AG04450 (cell line): ENCODE measurements around the gene DCD. TPM values are rescaled to one million over a fixed set of nuclear protein-coding genes. Genes with fewer than 3 reads are reported as not detected.

Experiments used
- CTCF ChIA-PET: fragments of 300-600, 350-600 bp; formaldehyde crosslinking; extraction: SDS; loops from one replicate; lab custom pipeline; 2022; ENCODE audit warnings: antibody characterized with exemption, inconsistent platforms; lab: Charles Lee
- POLR2A ChIA-PET: fragments of 350-600 bp; formaldehyde crosslinking; extraction: SDS; loops from one replicate; lab custom pipeline; 2021; ENCODE audit warnings: antibody characterized with exemption, inconsistent platforms; lab: Yijun Ruan, JAX
- DNase-seq: peaks from one replicate; pipeline ENCODE4 v3.0.0-alpha.2; 2011; ENCODE audit warnings: low read depth, low spot score
- H3K27ac ChIP-seq: one replicate; pipeline ENCODE4 v1.5.1; 2012; ENCODE audit warnings: low read depth, low read length, control low read depth
- H3K27me3 ChIP-seq: one replicate; pipeline ENCODE4 v1.6.0; 2012; ENCODE audit warnings: low read length; ENCODE audit not compliant: control insufficient read depth, insufficient read depth
- H3K4me3 ChIP-seq: 2 replicates; pipeline ENCODE4 v1.5.1; 2011; ENCODE audit warnings: mild to moderate bottlenecking, low read depth, low read length, control low read depth
- H3K9me3 ChIP-seq: 2 replicates; pipeline ENCODE4 v1.5.1; 2012; ENCODE audit warnings: low read length; ENCODE audit not compliant: control insufficient read depth, insufficient read depth
- CTCF ChIP-seq: IDR thresholded peaks from 2 replicates; pipeline ENCODE4 v1.5.1; 2011; ENCODE audit warnings: low read depth, low read length, control low read depth, inconsistent platforms
- polyA plus RNA-seq: library from polyadenylated mRNA; depleted of rRNA; stranded (reverse); fragments of >200 nt; gene quantifications from 2 replicates; pipeline ENCODE4 v1.2.3, GENCODE V29; 2011

DCD gene
- polyA plus RNA-seq, 1 experiment: not detected

- no peak overlapping the region for H3K27ac ChIP-seq
- POLR2A ChIA-PET: no interaction called here
- CTCF ChIA-PET: no interaction called here
- DNase-seq: no peak
- H3K9me3 ChIP-seq: no peaks in the 10 kb centered on the region
- H3K27me3 ChIP-seq: no peaks in the 10 kb centered on the region
- H3K4me3 ChIP-seq: no peak overlapping the region
- no peak for TF ChIP-seq CTCF
These were observed 15.4 kb upstream of the DCD start for GRCh38 chr12:54663603-54664002.

GRCh38 chr12:54662026-54662425 is 13.9 kb upstream of the DCD start:
- no peaks in the 10 kb centered on the region for H3K9me3 ChIP-seq
- ChIA-PET CTCF (interaction anchor here (0.6 kb wide), 1 partner anchor 63 kb away, joined by 3 read pairs; no protein-coding TSS in a partner anchor), POLR2A (no interaction called here)
- no peak for DNase-seq
- no peak for TF ChIP-seq CTCF
- H3K27me3 ChIP-seq: no peaks in the 10 kb centered on the region
- H3K27ac ChIP-seq: no peak overlapping the region
- H3K4me3 ChIP-seq: no peak overlapping the region

- Histone ChIP-seq H3K4me3 (no peak overlapping the region), H3K9me3 (no peaks in the 10 kb centered on the region), H3K27me3 (no peaks in the 10 kb centered on the region), H3K27ac (no peak overlapping the region)
- no peak for TF ChIP-seq CTCF
- no peak for DNase-seq
- POLR2A ChIA-PET: no interaction called here
- CTCF ChIA-PET: no interaction called here
These were observed 12.9 kb upstream of the DCD start for GRCh38 chr12:54661048-54661447.

- Histone ChIP-seq H3K27me3 (no peaks in the 10 kb centered on the region), H3K4me3 (no peak overlapping the region), H3K9me3 (no peaks in the 10 kb centered on the region), H3K27ac (no peak overlapping the region)
- no peak for TF ChIP-seq CTCF
- no peak for DNase-seq
- ChIA-PET CTCF (interaction anchor here (0.7 kb wide), 1 partner anchor 773 kb away, joined by 3 read pairs; no protein-coding TSS in a partner anchor), POLR2A (no interaction called here)
These were observed 12.3 kb upstream of the DCD start for GRCh38 chr12:54660320-54660962.
